GM12872 (cell line): ENCODE data around the gene PHYHD1.

Experiments used
- TF ChIP-seq, protein P1 (sequence below): IDR thresholded peaks from 3 replicates; pipeline ENCODE4 v1.5.1; 2011; ENCODE audit warnings: low read depth, mild to moderate bottlenecking, low read length, moderate library complexity; ENCODE audit not compliant: insufficient read depth

The PHYHD1 gene

GRCh38 chr9:128903079-128903461, 17.7 kb upstream of the PHYHD1 start:
- TF ChIP-seq, protein P1, sequence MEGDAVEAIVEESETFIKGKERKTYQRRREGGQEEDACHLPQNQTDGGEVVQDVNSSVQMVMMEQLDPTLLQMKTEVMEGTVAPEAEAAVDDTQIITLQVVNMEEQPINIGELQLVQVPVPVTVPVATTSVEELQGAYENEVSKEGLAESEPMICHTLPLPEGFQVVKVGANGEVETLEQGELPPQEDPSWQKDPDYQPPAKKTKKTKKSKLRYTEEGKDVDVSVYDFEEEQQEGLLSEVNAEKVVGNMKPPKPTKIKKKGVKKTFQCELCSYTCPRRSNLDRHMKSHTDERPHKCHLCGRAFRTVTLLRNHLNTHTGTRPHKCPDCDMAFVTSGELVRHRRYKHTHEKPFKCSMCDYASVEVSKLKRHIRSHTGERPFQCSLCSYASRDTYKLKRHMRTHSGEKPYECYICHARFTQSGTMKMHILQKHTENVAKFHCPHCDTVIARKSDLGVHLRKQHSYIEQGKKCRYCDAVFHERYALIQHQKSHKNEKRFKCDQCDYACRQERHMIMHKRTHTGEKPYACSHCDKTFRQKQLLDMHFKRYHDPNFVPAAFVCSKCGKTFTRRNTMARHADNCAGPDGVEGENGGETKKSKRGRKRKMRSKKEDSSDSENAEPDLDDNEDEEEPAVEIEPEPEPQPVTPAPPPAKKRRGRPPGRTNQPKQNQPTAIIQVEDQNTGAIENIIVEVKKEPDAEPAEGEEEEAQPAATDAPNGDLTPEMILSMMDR: no peak

GRCh38 chr9:128903871-128904620, 16.7 kb upstream of the PHYHD1 start:
- TF ChIP-seq, protein P1: no peak

DNA sequence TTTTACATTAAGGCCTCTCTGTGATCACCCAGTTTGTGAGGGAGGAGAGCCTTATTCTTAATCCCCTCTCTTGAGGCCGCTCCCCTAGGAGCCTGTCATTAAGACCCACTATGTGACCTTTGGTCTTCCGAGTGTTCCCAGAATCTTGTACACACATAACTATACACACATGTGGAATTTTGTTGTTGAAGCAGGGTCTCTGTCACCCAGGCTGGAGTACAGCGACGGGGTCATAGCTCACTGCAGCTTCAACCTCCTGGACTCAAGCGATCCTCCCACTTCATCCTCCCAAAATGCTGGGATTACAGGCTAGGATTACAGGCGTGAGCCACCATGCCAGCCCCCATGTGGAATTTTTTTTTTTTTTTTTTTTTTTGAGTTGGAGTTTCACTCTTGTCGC, 14.8 kb upstream of the PHYHD1 start:
- TF ChIP-seq, protein P1: no peak

GRCh38 chr9:128906741-128907140, 14.0 kb upstream of the PHYHD1 start:
- TF ChIP-seq, protein P1: no peak

DNA sequence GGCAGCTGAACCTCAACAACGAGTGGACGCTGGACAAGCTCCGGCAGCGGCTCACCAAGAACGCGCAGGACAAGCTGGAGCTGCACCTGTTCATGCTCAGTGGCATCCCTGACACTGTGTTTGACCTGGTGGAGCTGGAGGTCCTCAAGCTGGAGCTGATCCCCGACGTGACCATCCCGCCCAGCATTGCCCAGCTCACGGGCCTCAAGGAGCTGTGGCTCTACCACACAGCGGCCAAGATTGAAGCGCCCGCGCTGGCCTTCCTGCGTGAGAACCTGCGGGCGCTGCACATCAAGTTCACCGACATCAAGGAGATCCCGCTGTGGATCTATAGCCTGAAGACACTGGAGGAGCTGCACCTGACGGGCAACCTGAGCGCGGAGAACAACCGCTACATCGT, 12.4 kb upstream of the PHYHD1 start:
- TF ChIP-seq, protein P1: no peak

- TF ChIP-seq, protein P1: no peak
Observed at GRCh38 chr9:128909859-128910258, 10.9 kb upstream of the PHYHD1 start.

- TF ChIP-seq, protein P1: no peak
Observed at GRCh38 chr9:128910906-128911305, 9.9 kb upstream of the PHYHD1 start.
